Activated naive CD8-positive, alpha-beta T cell treated with anti-CD3 and anti-CD28 coated beads, Interleukin-2, amount 50 U/mL, for 16 hours (primary cell): ENCODE results near the gene RSRC1.

Source experiments
- DNase-seq: peaks from one replicate; pipeline ENCODE4 v3.0.0-alpha.2; 2020; ENCODE audit warnings: low read depth, low spot score

RSRC1 gene

DNA sequence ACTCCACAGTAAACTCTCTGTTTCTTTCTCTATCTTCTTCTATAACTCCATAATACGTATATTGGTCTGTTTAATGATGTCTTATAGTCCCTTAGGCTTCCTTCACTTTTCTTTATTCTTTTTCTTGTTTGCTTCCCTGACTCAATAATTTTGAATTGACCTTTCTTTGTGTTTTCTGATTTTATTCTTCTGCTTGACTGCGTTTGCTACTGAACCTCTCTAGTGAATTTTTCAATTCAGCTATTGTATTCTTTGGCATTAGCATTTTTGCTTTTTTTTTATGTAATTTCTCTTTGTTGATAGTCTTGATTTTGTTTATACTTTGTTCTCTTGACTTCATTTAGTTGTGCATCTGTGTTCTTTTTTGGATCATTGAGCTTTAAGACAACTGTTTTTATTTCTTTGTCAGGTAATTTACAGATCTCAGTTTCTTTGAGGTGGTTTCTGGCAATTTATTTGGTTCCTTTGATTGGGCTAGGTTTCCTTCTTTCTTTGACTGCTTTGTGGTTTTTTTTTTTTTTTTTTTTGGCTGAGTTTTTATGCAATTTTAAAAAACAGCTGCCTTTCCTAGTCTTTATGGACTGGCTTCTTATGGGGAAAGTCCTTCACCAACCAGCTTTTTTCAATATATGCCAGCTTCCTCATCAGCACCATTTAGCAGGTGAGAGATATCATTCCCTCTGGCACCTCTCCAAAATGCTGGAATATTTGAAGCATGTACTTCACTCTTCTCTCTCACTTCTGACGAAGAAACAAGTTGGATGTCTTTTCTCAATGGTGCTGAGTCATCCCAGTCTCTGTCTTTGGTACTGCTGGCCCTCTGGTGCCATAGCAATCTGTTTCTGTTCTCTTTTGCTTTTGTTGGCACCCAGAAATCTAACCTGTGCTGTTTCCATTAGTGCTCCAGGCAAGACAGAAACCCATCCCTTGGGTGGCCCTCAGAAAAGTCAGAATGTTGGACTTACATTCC lies 17.6 kb downstream of the RSRC1 start:
- DNase-seq, result no peak

DNA sequence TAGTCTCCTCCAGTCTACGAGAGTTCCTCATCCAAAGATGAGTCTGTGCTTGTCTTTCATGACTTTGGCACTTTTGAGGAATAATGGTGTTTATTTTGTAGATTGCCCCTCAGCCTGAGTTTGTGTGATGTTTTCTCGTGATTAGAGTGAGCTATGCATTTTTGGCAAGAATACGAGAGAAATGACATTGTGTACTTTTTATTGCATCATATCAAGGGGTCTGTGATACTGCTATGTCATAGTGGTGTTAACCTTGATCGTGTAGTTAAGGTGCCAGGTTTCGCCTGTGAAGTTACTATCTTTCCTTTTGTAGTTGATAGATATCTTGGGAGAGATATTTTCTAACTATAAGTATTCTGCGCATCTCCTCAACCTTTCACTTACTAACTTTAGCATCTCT lies 18.9 kb downstream of the RSRC1 start:
- no peak for DNase-seq

DNA sequence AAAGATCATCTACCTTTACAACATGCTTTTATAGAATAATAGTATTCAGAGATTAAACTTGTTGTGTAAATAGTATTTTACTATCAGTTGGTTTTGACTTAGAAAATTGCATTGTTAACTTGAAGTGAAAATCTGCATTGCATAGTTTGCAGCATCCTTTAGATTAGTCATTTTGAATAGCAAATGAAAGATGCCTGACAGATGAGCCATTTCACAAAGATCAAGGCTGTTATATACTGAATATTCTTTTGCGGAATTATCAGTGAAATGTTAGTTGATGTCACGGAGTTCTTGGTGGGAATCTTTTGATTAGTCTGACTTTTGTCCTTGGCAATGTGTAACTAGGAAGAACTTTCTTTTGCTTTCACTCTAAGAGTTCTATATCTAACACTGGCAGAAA lies 24.5 kb downstream of the RSRC1 start:
- DNase-seq, result no peak

DNA sequence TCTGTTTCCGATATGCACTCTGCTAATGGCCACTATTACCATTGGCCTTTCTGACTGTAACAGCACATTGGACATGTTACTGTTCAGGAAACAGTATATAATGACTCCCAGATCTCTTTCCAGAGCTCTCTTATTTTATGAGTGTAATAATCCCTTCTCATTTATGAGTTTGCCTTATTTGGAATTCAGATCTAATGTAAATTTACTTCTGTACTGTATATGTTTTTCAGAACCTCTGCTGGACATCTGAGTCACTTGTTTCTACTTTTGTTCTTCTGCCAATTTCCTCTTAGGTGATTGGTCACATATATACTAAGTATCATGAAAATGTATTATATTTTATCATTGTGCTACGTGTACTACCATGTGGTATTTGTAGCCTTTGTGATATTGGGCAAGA lies 30.5 kb downstream of the RSRC1 start:
- DNase-seq, result no peak

GRCh38 chr3:158148218-158148617 lies 38.3 kb downstream of the RSRC1 start:
- DNase-seq, result no peak

DNA sequence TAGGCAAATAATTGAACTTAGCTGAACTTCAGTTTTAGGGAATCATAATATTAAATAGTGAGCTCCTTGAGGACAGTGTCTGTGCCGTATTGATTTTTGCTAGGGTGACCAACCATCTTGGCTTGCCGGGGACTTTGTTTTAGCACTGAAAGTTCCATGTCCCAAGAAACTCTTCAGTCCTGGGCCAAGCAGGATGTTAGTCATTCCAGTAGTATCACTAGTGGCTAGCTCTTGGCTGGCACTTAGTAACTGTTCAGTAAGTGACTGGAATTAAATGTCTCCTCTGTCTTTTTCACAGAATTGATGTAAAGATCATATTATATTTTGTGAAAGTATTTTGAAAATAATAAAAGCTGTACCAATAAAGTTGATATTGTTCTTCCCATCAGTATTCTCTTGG lies 42.3 kb downstream of the RSRC1 start:
- DNase-seq, result no peak

DNA sequence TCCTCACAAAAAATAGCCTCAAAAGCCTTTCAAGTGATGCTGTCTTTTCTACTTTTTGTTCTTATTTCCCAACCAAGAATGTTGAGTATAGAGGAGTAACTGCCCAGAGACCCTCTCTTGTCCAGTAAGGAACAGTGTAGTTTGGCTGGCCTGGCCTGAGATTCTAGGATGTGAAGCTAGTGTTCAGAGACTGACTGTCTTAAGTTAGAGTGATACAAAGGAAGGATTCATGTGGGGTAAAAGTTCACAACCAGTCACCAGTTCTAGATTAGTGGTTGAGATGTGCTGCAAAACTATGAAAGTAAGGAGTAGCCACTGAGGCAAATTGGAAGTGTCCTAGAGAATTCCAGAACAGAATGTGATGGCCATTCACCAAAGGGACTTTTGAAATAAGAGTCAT lies 49.1 kb downstream of the RSRC1 start:
- DNase-seq, result no peak

GRCh38 chr3:158159714-158160113 lies 49.8 kb downstream of the RSRC1 start:
- no peak for DNase-seq

DNA sequence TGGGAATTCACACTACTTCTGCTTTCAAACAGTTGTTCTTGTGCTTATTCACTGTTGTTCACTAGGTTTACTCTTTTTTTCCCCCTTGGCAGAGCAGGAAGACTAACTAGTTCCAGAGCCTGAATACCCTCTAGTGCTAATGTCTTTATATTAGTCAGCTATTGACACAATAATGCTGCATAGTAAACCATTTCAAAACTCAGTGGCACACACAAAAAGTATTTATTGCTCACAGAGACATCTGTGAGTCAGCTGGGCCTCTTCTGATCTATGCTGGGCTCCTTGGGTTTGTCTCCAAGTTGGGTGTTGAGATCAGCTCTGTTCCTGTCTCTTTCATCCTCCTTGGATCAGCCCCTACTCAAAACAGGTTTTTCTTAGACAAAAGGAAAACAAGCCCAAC lies 51.1 kb downstream of the RSRC1 start:
- DNase-seq, result no peak

GRCh38 chr3:158165141-158165655 lies 55.3 kb downstream of the RSRC1 start:
- no peak for DNase-seq

DNA sequence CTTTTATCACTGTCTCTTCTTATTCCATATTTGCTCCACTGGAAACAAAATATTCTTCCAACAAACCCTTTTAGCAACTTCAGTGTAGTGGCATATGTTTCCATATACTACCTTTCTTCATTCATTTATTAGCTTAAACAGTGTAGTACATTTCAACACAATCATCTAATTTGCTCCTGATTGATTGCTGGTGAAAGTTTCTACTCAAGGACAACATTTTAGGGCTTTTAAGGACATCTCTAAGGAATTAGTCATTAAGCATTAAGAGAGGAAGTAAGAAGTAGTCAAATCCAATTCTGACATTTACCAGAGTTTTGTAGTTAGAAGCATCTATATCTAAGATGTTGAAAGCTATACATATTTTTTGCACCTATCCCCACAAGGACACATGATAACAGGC lies 55.8 kb downstream of the RSRC1 start:
- no peak for DNase-seq

GRCh38 chr3:158166223-158166622 lies 56.3 kb downstream of the RSRC1 start:
- DNase-seq, result no peak

DNA sequence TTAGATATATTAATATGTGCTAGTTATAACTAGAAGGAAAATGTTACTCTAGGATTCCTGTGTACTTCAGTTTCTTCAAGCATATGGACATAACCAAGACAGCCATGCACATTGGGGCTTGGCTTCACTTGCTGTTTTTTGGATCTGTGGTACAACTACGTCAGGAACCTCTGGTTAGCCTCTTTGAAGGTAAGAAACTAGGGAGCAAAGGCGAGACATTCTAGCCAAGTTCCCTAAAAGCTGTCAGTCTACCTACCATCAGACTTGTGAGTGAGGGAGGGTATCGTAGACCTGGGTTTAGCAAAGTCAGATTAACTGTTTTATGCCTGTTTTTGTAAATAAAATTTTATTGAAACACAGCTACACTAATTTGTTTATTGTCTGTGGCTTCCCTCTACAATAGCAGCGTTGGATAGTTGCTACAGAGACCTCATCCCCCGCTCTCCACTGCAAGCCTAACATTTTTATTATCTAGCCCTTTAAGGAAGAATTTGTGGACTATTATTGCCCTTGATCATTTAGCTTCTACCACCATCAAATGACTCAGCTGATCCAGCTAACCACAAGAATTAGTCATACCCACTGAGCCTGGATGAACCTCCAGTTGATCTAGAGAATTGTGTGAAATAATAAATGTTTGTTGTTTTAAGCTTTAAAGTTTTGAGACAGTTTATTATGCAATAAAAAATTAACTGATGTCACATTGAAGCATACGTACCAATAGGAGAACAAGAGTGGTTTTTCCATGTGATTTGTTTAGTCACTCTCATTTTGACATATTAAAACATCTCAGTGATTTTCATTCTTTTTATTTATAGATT lies 58.1 kb downstream of the RSRC1 start:
- DNase-seq, result no peak

- no peak for DNase-seq
These were observed 59.2 kb downstream of the RSRC1 start for GRCh38 chr3:158169091-158169491.

GRCh38 chr3:158181096-158181495 lies 71.2 kb downstream of the RSRC1 start:
- no peak for DNase-seq

DNA sequence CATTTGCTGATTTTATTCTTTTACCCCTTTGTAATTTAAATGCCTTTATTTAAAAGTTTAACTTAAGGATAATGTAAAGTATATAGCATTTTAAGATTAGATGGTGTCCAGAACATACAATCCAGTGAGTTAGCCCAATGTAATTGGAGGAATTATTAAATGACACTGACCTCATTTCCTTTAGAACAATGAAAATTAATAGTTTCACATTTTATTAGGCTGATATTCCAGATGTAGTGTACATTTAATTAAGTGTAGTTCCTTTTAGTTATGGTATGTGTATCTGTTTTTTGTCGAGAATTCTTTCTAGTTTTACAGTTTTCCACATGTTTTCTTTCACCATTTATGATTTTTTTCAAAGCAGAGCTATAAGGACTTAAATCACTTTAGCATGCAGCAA lies 75.8 kb downstream of the RSRC1 start:
- DNase-seq, result no peak

DNA sequence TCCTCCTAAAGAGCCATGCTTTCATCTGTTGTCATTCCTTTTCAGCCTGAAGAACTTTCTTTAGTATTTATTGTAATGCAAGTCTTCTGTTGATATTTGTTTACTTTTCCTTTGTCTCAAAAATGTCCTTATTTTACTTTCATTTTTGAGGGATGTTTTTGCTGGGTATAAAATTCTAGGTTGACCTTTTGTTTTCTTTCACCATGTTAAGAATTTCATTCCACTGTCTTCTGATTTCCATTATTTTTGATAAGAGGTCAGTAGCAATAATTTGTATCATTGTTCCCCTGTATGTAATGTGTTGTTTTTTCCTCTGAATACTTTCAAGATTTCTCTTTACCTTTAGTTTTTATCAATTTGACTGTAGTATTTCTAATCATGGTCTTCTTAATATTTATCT lies 91.1 kb downstream of the RSRC1 start:
- DNase-seq, result no peak

DNA sequence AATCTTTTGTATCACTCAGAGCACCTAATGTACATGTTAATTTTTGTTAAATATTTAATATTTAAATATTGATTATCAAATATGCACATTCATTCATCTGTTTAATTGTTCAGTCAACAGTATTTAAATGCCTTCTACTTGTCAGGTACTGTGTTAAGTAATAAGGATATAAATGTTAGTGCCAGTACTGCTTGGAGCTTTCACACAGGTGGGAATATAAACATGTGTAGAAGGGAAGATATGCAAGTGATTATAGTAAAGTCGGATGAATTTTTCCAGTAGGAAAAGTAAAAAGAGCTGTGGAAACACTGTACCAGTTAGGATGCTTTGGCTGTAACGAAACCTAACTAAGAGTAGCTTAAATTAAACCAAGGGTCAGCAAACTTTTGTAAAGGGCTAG lies 95.4 kb downstream of the RSRC1 start:
- DNase-seq, result no peak

DNA sequence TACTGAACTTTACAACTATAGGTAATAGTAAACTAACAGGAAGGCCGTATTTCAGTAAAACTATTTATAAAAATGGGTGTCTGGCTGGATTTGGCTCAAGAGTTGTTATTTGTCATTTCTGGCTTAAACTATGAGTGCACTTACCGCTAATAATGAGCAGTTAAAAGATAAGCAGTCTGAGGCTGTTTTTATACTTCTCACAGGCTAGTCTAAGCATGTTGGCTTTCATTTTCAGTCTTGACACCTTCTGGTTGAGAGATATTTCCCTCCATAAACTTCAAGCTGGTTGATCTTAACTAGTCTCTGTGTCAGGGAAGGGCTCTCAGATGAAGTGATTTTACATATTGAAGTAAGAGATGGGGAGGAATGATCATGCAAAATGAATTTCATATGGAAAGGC lies 96.1 kb downstream of the RSRC1 start:
- no peak for DNase-seq

- DNase-seq, result no peak
These were observed 100.2 kb downstream of the RSRC1 start for GRCh38 chr3:158210067-158210466.

DNA sequence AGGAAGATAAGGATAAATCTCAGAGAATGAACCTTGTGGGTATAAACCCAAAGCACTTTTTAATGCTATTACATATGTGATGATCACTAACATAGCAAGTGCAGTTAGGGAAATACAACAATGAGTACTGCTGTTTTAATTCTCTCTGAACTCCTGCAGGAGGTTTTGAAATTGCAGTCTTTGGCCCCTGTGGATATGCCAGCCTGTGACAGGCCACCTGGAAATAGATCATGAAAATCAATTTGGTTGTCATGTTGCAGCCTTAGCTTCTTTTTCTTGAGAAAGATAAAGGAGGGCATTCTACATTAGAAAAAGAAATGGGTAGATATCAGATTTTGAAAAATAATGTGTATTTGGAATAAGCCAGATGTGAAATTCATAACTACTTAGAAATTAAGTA lies 103.6 kb downstream of the RSRC1 start:
- DNase-seq, result no peak

- no peak for DNase-seq
These were observed 108.1 kb downstream of the RSRC1 start for GRCh38 chr3:158217992-158218391.

DNA sequence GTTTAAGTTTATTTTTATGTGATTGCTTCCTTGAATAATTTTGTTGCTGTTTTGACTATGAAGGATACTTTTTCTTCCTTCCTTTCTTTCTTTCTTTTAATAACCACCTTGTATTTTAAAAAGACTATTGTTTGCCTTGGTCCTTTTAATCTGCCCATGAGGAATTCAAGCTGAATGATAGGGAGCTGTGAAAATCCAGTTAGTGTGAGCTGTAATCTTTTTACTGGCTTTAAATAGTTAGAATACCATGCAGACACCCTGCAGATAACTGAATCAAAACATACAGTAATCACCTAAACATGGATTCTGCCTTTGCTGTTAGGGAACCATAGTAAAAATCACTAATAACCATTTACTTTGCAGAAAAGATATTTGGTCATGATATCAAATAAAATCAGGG lies 110.7 kb downstream of the RSRC1 start:
- DNase-seq, result no peak
